ENCODE measurements around the gene RIT2.

RIT2 gene

GRCh38 chr18:42996824-42997223, 118.7 kb downstream of the RIT2 start:
- DNase-seq (ENCODE audit: low read depth, low spot score), result no peak
- in situ Hi-C loops (cut with HindIII; ENCODE audit: low sequenced_read_pairs), result no loop called here
- H3K4me3 ChIP-seq (ENCODE audit: low read depth, low read length), result no peak overlapping the region
- no peak for TF ChIP-seq CTCF (IDR thresholded peaks at IDR 0.05; ENCODE audit: low read depth, low read length)

GRCh38 chr18:42980426-42980825, 135.1 kb downstream of the RIT2 start:
- in situ Hi-C loops (cut with HindIII; ENCODE audit: low sequenced_read_pairs), result no loop called here
- H3K4me3 ChIP-seq (ENCODE audit: low read depth, low read length), result no peak overlapping the region
- no peak for TF ChIP-seq CTCF (IDR thresholded peaks at IDR 0.05; ENCODE audit: low read depth, low read length)
- DNase-seq (ENCODE audit: low read depth, low spot score), result no peak

GRCh38 chr18:42977982-42978637, 137.4 kb downstream of the RIT2 start:
- no peak overlapping the region for H3K4me3 ChIP-seq (ENCODE audit: low read depth, low read length)
- no peak for DNase-seq (ENCODE audit: low read depth, low spot score)
- no peak for TF ChIP-seq CTCF (IDR thresholded peaks at IDR 0.05; ENCODE audit: low read depth, low read length)
- in situ Hi-C loops (cut with HindIII; ENCODE audit: low sequenced_read_pairs), result no loop called here

- no peak for DNase-seq (ENCODE audit: low read depth, low spot score)
- no peak for TF ChIP-seq CTCF (IDR thresholded peaks at IDR 0.05; ENCODE audit: low read depth, low read length)
- in situ Hi-C loops (cut with HindIII; ENCODE audit: low sequenced_read_pairs), result no loop called here
- H3K4me3 ChIP-seq (ENCODE audit: low read depth, low read length), result no peak overlapping the region
Observed at GRCh38 chr18:42976869-42977590, 138.5 kb downstream of the RIT2 start.

GRCh38 chr18:42969366-42969765, 146.1 kb downstream of the RIT2 start:
- DNase-seq (ENCODE audit: low read depth, low spot score), result no peak
- in situ Hi-C loops (cut with HindIII; ENCODE audit: low sequenced_read_pairs), result no loop called here
- no peak overlapping the region for H3K4me3 ChIP-seq (ENCODE audit: low read depth, low read length)
- TF ChIP-seq CTCF (IDR thresholded peaks at IDR 0.05; ENCODE audit: low read depth, low read length), result no peak

GRCh38 chr18:42961298-42961697, 154.2 kb downstream of the RIT2 start:
- no peak for DNase-seq (ENCODE audit: low read depth, low spot score)
- in situ Hi-C loops (cut with HindIII; ENCODE audit: low sequenced_read_pairs), result no loop called here
- no peak for TF ChIP-seq CTCF (IDR thresholded peaks at IDR 0.05; ENCODE audit: low read depth, low read length)
- H3K4me3 ChIP-seq (ENCODE audit: low read depth, low read length), result no peak overlapping the region
